ENCODE data around the gene HS1BP3.

HS1BP3 gene

DNA sequence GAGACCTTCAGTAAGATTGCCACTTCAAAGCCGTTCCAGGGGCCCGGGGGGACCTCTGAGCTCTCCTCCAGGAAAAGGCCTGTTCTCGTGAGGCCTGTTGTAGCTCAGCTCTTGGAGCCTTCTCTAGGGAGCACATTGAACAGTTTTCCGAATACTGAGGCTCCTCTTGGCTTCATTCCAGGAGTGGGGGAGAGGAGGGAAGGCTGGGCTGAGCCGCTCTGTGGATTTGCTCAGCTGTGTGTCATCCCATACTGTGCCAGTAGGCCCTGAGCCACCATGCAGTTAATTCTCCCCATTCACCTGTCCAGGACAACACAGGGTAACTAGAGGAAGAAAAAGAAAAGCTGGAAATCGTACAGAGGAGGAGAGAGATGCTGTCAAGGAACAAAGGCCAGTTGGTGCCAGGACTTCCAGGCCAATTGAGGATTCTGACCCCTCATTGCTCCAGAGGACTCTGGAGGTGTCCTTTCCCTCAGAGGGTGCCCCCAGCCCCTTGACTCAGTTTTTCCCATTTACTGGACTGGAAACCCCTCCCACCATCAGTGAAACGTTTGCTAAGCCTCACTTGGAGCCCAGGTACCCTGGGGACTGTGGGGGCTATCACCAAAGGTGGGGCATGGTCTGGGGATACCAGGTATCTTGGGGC, 41.4 kb downstream of the HS1BP3 start:
- H3K9ac ChIP-seq: no peak overlapping the region
- no peaks in the 10 kb centered on the region for H3K79me2 ChIP-seq
- TF ChIP-seq, protein P1, sequence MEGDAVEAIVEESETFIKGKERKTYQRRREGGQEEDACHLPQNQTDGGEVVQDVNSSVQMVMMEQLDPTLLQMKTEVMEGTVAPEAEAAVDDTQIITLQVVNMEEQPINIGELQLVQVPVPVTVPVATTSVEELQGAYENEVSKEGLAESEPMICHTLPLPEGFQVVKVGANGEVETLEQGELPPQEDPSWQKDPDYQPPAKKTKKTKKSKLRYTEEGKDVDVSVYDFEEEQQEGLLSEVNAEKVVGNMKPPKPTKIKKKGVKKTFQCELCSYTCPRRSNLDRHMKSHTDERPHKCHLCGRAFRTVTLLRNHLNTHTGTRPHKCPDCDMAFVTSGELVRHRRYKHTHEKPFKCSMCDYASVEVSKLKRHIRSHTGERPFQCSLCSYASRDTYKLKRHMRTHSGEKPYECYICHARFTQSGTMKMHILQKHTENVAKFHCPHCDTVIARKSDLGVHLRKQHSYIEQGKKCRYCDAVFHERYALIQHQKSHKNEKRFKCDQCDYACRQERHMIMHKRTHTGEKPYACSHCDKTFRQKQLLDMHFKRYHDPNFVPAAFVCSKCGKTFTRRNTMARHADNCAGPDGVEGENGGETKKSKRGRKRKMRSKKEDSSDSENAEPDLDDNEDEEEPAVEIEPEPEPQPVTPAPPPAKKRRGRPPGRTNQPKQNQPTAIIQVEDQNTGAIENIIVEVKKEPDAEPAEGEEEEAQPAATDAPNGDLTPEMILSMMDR (IDR thresholded peaks at IDR 0.05): no peak
- no peaks in the 10 kb centered on the region for H3K27me3 ChIP-seq (ENCODE audit: control insufficient read depth, insufficient read depth, low read length)
- no peak overlapping the region for H3K4me2 ChIP-seq (ENCODE audit: low read length)
- H3K27ac ChIP-seq: no peak overlapping the region
- no peaks in the 10 kb centered on the region for H3K9me3 ChIP-seq (ENCODE audit: control insufficient read depth, low read length)
- H3K4me1 ChIP-seq: no peaks in the 10 kb centered on the region
- H3K36me3 ChIP-seq (ENCODE audit: control insufficient read depth, insufficient read depth, low read length): no peaks in the 10 kb centered on the region
- no peak overlapping the region for H2AFZ ChIP-seq
- no peak overlapping the region for H3K4me3 ChIP-seq (ENCODE audit: low read depth, low read length)

DNA sequence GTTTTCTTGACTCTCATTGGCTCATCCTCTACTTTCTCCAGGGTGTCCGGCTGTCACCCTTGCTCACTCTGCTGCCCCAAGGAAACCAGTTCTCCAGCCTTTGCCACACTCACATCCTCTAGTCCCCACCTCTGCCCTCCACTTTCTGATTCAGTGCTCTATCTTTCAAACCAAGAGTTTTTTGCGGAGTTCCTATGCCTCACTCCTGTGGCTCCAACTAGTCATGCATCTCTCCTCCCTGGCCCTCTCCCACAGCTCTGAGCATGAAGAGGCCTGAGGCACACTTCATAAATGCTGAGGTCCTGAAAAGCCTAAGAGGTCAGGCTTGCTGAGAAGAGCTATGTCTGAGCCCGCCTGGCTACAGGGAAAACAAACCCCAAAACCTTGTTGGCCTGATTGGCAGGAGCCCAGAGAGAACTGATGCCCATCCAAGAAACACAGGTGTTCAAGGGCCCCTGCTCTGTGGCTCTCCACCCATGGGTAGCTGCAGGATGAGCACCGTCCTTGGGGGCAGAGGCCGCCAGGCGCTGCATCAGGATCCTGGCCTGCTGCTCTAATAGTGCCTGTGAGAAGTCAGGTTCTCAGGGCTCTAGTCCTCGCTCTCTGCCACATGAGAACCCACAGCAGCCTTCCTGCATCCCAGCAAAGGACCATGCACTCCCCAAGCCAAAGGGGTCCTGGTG, 42.1 kb downstream of the HS1BP3 start:
- no peak overlapping the region for H3K27ac ChIP-seq
- H3K79me2 ChIP-seq: no peaks in the 10 kb centered on the region
- H2AFZ ChIP-seq: no peak overlapping the region
- H3K9me3 ChIP-seq (ENCODE audit: control insufficient read depth, low read length): no peaks in the 10 kb centered on the region
- no peaks in the 10 kb centered on the region for H3K4me1 ChIP-seq
- H3K9ac ChIP-seq: no peak overlapping the region
- no peak overlapping the region for H3K4me3 ChIP-seq (ENCODE audit: low read depth, low read length)
- H3K4me2 ChIP-seq (ENCODE audit: low read length): no peak overlapping the region
- TF ChIP-seq, protein P1 (IDR thresholded peaks at IDR 0.05): no peak
- H3K36me3 ChIP-seq (ENCODE audit: control insufficient read depth, insufficient read depth, low read length): no peaks in the 10 kb centered on the region
- no peaks in the 10 kb centered on the region for H3K27me3 ChIP-seq (ENCODE audit: control insufficient read depth, insufficient read depth, low read length)

DNA sequence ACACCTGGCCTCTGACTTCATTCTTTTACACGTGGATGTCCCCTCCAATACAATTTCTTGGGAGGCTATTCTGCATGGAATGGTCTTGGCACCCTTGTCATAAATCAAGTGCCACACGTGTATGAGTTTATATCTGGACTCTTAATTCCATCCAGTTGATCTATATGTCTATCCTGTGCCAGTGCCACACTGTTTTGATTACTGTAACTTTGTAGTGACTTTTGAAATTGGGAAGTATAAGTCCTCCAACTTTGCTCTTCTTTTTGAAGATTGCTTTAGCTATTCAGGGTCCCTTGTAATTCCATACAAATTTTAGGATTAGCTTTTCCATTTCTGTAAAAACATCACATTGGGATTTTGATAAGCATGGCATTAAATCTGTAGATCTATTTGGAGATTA, 43.5 kb downstream of the HS1BP3 start:
- no peaks in the 10 kb centered on the region for H3K36me3 ChIP-seq (ENCODE audit: control insufficient read depth, insufficient read depth, low read length)
- no peaks in the 10 kb centered on the region for H3K9me3 ChIP-seq (ENCODE audit: control insufficient read depth, low read length)
- TF ChIP-seq, protein P1 (IDR thresholded peaks at IDR 0.05): no peak
- no peak overlapping the region for H2AFZ ChIP-seq
- no peak overlapping the region for H3K4me2 ChIP-seq (ENCODE audit: low read length)
- no peaks in the 10 kb centered on the region for H3K4me1 ChIP-seq
- no peak overlapping the region for H3K9ac ChIP-seq
- H3K27ac ChIP-seq: no peak overlapping the region
- no peaks in the 10 kb centered on the region for H3K79me2 ChIP-seq
- H3K4me3 ChIP-seq (ENCODE audit: low read depth, low read length): no peak overlapping the region
- no peaks in the 10 kb centered on the region for H3K27me3 ChIP-seq (ENCODE audit: control insufficient read depth, insufficient read depth, low read length)

DNA sequence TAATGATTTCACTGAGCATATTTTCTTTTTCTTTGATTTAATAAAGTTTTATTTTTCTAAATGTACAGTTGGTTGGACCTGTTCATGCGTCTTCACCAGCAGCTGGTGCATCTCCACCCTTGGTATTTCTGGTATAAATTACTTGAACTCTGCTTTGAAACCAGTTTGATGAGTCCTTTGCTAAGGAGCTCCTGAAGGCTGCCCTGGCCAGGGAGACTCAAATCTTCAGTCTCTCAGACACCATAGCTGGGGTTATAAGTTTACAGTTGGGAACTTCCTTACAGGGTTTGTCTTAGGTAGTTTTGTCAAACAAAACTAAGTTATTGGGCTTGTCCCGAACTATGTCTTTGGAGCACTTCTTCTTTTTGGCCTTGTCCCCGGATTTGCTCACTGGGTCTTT, 44.7 kb downstream of the HS1BP3 start:
- Histone ChIP-seq H3K4me3 (ENCODE audit: low read depth, low read length) (no peak overlapping the region), H3K27me3 (ENCODE audit: control insufficient read depth, insufficient read depth, low read length) (no peaks in the 10 kb centered on the region), H3K36me3 (ENCODE audit: control insufficient read depth, insufficient read depth, low read length) (no peaks in the 10 kb centered on the region), H3K4me1 (no peaks in the 10 kb centered on the region), H3K27ac (no peak overlapping the region), H3K4me2 (ENCODE audit: low read length) (no peak overlapping the region), H3K9me3 (ENCODE audit: control insufficient read depth, low read length) (no peaks in the 10 kb centered on the region), H3K79me2 (no peaks in the 10 kb centered on the region), H3K9ac (no peak overlapping the region), H2AFZ (no peak overlapping the region)
- TF ChIP-seq, protein P1 (IDR thresholded peaks at IDR 0.05): no peak

DNA sequence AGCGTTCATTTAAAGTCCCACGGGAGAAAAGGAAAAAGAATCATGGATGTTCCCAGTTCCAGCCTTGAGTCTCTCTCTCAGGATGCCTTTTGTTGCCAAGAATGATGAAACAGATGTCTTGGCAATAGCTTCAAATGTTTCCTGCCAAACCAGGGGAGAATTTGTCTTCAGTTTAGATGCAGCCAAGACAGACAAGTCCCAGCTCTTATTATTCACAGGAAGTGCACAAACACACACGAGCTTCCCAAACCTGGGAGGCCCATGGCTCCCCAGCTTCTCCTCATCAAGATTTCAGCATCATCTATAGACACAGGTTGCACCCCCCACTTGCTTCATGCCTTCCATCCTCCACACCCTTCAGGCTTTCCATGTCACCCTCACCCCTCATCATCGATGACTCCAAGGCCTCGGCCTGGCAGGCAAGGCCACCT, 45.9 kb downstream of the HS1BP3 start:
- no peak overlapping the region for H2AFZ ChIP-seq
- H3K27ac ChIP-seq: peak overlapping the region; percentile 45
- no peak overlapping the region for H3K9ac ChIP-seq
- TF ChIP-seq, protein P1 (IDR thresholded peaks at IDR 0.05): no peak
- H3K36me3 ChIP-seq (ENCODE audit: control insufficient read depth, insufficient read depth, low read length): no peaks in the 10 kb centered on the region
- H3K4me2 ChIP-seq (ENCODE audit: low read length): no peak overlapping the region
- no peak overlapping the region for H3K4me3 ChIP-seq (ENCODE audit: low read depth, low read length)
- H3K79me2 ChIP-seq: peaks cover 2% of the 10 kb centered on the region
- H3K9me3 ChIP-seq (ENCODE audit: control insufficient read depth, low read length): no peaks in the 10 kb centered on the region
- peaks cover 3% of the 10 kb centered on the region for H3K4me1 ChIP-seq
- no peaks in the 10 kb centered on the region for H3K27me3 ChIP-seq (ENCODE audit: control insufficient read depth, insufficient read depth, low read length)
